T47D (cell line): ENCODE measurements around the gene RBL1.
"Not testable (repeated sequence)": the region's sequence is repeated elsewhere in the genome, so short reads cannot be mapped to it uniquely, and the experiment has no call there.

Experiments
- DNase-seq, 2 experiments: peaks; one replicate each; pipeline versions ENCODE4 v3.0.0 to v3.0.0-alpha.2; 2011 to 2012; ENCODE audit warnings: low read depth in 1 of 2, low spot score in 1 of 2
- JUND ChIP-seq: IDR thresholded peaks from 2 replicates; pipeline ENCODE4 v1.6.1; 2012; ENCODE audit warnings: low read depth
- in situ Hi-C: cut with HindIII; loops from 2 replicates; pipeline ENCODE4 v1.10.0; 2016; ENCODE audit warnings: low sequenced_read_pairs, low pct_unique_long_range_greater_than_20kb

The RBL1 gene

DNA sequence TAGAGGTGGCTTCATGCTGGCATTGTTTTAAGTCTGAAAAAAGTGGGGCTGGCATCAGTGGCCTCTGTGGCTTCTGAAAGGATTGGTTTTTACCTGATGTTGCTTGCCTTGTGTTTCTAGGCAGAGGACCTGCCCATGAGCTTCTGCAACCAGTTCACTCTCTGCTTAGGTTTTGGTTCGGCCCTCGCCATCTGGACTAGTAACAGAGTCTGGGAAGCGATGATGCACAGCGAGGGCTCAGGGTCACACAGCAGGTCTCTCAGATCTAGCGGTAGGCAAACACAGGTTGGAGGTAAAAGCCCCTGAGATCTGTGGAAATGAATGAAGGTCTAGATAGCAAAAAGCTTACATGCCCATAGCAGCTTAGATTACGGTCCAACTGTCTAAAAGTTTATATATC lies 6.8 kb upstream of the RBL1 start:
- DNase-seq = no peak
- TF ChIP-seq JUND = no peak
- in situ Hi-C loops = no loop called here

DNA sequence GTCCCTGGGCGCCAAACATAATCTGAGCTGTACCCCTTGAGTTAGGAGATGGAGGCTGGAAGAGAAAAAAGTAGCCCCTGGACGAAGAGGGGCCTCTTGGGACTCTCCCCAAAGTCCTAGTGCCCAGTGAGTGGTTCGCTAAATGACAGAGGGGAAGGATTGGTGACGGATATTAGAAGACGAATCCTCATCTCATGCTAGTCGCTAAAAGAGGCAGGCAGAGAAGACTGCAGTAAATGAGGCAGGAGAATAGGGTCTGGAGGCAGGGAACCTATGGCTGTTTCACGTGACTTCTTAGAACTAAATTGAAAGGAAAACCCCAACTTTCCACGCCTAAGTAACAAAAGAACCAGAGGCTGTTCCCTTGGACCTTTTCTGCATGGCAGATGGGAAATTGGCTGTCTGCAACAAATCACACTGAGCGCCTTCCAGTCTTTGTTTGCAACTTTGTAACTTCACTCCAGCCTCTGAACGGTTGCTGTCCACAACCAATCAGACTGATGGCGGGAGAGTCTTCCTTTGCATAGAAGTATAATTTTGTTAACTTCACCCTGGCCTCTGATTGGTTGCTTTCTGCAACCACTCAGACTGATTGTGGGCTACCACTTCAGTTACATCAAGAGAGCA lies 731 bp upstream of the RBL1 start:
- in situ Hi-C loops = no loop called here
- DNase-seq = no peak
- no peak for TF ChIP-seq JUND

- DNase-seq = no peak
- TF ChIP-seq JUND = no peak
- in situ Hi-C loops = no loop called here
Observed at GRCh38 chr20:37095108-37095598, 644 bp downstream of the RBL1 start.

DNA sequence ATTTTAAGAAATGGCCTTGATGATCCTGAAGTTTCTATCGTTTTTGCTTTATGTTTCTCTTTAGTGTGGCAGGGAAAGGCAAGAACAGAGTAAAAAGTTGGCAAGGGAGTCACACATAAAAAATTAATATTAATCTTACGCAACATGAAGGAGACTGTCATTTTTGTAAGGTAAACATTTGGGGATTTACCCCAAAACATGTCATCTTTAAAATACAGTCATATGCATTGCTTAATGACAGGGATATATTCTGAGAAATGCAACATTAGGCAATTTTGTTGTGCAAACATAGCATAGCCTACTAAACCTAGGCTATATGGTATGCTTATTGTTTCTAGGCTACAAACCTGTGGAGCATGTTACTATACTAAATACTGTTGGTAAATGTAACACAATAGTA lies 5.4 kb downstream of the RBL1 start:
- in situ Hi-C loops = no loop called here
- no peak for DNase-seq
- TF ChIP-seq JUND = no peak

- in situ Hi-C loops = no loop called here
- DNase-seq = no peak
- no peak for TF ChIP-seq JUND
Observed at GRCh38 chr20:37081717-37082289, 14.0 kb downstream of the RBL1 start.

GRCh38 chr20:37077009-37077408 lies 18.8 kb downstream of the RBL1 start:
- no peak for DNase-seq
- TF ChIP-seq JUND = no peak
- in situ Hi-C loops = no loop called here

DNA sequence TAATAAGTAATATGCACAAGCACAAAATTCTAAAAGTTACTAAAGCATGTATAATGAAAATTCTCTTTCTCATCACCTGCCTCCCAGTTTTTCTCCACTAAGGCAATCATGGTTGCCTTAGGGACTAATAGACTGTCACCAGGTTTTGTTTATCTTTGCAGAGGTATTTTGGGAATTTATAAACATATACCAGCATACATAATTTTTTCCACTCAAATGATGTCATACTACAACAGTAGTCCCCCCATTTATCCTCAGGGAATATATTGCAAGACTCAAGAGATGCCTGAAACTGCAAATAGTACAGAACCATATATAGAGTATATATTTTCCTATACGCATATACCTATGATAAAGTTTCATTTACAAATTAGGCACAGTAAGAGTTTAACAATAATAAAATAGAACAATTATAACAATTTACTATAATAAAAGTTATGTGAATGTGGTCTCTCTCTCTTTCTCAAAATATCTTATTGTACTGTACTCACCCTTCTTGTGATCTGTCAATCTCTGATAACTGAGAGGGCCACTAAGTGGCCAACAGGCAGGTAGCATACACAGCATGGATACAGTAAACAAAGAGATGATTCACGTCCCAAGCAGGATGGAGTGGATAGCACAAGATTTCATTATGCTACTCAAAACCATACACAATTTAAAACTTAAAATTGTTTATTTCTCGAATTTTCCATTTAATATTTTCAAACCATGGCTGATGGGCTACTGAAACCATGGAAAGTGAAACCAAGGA lies 19.7 kb downstream of the RBL1 start:
- no peak for TF ChIP-seq JUND
- in situ Hi-C loops = no loop called here
- no peak for DNase-seq

GRCh38 chr20:37072293-37073196 lies 23.3 kb downstream of the RBL1 start:
- in situ Hi-C loops = no loop called here
- TF ChIP-seq JUND = no peak
- DNase-seq = no peak

DNA sequence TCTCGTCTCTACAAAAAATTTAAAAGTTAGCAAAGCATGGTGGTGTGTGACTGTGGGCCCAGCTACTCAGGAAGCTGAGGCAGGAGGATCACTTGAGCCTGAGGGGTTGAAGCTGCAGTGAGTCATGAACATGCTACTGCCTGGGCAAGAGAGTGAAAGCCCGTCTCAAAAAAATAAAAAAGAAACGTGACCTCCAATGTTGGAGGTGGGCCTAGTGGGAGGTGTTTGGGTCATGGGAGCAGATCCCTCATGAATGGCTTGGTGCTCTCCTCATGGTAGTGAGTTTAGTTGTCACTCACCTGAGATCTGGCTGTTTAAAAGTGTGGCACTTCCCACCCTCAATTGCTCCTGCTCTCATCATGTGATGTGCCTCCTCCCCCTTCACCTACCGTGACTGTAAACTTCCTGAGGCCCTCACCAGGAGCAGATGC lies 24.3 kb downstream of the RBL1 start:
- no peak for DNase-seq
- in situ Hi-C loops = no loop called here
- TF ChIP-seq JUND = no peak

GRCh38 chr20:37069563-37069962 lies 26.2 kb downstream of the RBL1 start:
- DNase-seq, in situ Hi-C loops: not testable (repeated sequence)

GRCh38 chr20:37066168-37066567 lies 29.6 kb downstream of the RBL1 start:
- no peak for TF ChIP-seq JUND
- DNase-seq = no peak
- in situ Hi-C loops = no loop called here

DNA sequence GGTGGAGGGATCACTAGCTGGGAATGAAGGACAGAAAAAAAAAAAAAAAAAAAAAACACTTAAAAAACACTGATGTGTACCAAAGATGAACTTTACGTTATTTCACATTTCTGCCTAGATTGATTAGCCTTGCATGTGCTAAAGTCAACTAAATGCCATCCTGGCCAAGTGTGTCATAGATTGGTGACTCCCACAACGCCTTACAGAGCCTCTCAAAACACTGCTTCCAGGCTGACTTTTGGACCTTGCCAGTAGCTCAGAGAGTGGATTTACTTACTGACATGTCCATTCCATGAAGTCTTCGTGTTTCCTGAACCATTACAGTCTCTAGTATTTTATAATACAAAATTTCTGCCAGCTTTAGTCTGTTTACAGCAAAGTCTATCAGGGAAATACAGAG lies 40.5 kb downstream of the RBL1 start:
- DNase-seq = no peak
- in situ Hi-C loops = no loop called here
- TF ChIP-seq JUND = no peak
